ENCODE data around the gene LMNA.
"Not testable (repeated sequence)": the region's sequence is repeated elsewhere in the genome, so short reads cannot be mapped to it uniquely, and the experiment has no call there.

LMNA gene

DNA sequence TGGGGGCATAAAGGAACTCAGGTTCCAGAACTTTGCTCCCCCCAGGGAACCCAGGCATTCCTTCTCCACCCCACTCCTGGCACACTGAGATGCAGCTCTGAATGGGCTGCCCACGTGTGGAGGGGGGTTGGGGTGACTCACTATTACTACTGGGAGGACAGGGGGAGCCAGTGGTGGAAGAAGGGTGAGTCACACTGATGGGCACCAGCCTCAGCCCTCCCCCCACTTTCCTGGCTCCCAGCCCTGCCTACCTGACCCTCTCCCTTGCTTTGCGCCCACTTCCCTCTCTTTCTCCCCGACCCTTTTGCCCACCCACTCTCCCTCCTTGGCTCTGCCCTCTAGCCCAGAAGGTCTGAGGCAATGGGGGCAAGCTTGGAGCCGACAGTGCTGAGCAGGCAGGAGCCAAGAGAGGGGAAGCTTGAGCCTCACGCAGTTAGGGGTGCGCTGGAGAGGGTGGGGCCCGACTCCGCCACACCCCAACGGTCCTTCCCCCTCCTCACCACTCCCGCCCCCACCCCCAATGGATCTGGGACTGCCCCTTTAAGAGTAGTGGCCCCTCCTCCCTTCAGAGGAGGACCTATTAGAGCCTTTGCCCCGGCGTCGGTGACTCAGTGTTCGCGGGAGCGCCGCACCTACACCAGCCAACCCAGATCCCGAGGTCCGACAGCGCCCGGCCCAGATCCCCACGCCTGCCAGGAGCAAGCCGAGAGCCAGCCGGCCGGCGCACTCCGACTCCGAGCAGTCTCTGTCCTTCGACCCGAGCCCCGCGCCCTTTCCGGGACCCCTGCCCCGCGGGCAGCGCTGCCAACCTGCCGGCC lies at the start of gene LMNA:
Gene LMNA (plus strand): TSS at position 611 of the 818 bp plus-strand sequence. CDS start 208 bp downstream, outside the sequence.
- DNase-seq, result peak; percentile 98

DNA sequence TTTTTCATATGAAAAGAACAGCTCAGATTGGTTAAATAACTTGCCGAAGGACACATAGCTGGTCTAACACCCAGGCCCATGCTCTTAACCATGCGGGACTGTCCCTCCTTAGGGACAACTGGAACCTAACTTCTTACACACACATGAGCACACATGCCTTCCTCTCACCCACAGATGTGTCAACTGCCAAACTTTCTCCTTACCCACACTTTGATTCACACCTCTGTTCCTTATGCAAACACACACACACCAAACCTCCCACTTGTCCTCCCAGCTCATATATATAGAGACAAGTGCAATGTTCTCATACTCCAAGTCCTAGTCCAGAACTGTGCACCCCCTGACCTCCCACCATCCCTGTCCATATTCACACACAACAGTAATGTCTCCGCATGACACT lies 49.3 kb upstream of the LMNA start:
- DNase-seq, result no peak

DNA sequence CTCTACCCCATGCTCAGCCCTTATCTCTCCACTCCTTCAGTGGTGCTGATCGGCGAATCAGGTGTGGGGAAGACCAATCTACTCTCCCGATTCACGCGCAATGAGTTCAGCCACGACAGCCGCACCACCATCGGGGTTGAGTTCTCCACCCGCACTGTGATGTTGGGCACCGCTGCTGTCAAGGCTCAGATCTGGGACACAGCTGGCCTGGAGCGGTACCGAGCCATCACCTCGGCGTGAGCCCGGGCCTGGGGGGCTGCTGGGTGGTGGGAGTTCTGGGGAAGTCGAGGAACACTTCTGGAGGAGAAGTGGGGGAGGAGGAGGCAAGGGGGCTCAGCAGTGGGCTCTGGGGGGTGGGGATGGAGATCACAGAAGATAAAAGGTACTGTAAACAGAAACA lies 48.6 kb upstream of the LMNA start:
- no peak for DNase-seq

DNA sequence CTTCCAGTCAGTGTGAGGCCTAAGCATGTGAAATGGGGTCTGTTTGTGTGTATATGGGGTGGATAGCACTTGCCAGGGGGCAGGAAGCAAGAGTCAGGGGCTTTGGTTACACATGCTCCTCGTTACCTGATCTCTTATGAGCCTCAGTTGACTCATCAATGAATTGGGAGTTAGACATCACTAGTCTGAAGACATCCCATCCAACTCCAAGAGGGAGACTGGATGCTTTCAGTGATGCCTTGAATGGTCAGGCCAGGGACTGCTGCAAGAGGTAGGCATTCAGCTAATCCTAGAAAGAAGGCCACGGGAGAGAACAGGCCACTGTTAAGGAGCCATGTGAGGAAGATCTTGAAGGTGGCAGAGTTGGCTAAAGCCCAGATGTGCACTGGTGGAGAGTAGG lies 47.2 kb upstream of the LMNA start:
- no peak for DNase-seq

DNA sequence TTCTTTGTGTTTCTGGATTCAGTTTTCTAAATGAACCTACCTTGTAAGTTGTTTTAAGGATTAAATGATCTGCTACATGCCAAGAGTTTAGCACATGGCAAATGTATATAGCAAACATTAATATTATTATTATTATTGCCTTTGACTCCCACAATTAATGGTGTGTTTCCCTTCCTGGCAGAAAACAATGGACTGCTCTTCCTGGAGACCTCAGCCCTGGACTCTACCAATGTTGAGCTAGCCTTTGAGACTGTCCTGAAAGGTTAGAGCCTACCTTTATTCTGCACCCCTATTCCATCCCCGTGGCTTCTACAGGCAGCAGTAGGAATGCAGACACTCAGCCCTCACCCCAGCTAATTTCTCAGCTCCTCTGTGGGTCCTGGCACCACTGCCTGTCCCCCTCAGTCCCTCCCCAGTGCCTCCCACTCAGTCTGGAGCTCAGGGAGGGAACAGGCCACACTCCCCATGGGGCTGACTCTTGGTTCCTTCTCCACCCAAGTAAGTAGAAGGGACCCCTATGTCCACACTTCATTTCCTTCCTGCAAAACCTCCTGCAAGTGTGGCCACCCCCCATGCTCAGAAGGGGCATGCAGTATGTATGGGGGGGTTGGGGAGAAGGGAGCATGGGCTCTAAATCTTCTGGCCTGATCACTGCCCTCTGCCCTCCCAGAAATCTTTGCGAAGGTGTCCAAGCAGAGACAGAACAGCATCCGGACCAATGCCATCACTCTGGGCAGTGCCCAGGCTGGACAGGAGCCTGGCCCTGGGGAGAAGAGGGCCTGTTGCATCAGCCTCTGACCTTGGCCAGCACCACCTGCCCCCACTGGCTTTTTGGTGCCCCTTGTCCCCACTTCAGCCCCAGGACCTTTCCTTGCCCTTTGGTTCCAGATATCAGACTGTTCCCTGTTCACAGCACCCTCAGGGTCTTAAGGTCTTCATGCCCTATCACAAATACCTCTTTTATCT lies 44.7 kb upstream of the LMNA start:
- DNase-seq, result no peak

DNA sequence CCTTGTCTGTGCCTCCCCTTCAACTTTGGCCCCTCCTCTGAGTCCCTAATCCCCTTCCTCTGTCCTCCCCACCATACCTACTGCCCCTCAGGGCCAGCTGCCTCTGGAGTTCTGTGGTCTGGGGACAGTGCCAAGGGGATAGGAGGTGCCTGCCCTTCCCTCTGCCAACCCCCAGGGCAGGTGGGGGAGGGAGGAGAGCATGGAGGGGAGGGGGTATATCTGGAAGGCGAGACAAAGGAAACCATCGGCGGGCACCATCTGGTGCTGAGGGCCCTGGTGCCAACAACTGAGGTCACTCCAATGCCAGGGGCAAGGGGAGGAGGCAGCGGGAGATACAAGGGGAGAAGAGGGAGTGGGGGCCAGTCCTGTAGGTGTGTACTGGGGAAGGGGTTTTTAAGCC lies 44.0 kb upstream of the LMNA start:
- DNase-seq, result no peak

DNA sequence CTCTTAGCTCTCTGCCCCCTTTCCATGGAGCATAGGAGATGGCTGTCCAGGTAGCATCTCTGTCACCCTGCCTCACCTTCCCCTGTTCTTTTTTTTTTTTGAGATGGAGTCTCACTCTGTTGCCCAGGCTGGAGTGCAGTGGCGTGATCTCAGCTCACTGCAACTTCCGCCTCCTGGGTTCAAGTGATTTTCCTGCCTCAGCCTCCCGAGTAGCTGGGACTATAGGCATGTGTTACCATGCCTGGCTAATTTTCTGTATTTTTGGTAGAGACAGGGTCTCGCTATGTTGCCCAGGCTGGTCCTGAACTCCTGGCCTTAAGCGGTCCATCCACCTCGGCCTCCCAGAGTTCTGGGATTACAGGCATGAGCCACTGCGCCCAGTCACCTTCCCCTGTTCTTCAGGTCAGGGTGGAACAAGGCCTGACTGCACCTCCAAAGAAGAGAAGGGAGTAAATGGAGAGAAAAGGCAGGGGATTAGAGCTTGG lies 43.1 kb upstream of the LMNA start:
- DNase-seq, result not testable (repeated sequence)

DNA sequence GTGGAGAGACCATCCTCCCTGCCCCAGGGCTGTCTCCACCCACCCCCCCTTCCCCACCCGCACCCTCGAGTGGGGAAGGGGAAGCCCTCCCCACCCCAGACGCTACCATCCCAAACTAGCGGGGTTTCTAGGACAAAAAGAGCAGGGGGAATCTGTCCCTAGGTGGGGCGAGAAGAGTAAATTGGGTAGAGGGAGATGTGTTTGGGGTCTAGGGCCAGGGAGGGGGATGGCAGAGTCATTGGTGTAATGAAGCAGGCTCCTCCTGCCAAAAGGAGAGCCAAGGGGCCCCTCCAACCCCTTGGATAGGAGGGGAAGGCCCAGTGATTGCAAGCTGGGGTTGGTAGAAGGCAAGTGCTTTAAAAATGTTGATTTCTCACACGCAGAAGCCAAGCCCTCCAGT lies 42.3 kb upstream of the LMNA start:
- no peak for DNase-seq

DNA sequence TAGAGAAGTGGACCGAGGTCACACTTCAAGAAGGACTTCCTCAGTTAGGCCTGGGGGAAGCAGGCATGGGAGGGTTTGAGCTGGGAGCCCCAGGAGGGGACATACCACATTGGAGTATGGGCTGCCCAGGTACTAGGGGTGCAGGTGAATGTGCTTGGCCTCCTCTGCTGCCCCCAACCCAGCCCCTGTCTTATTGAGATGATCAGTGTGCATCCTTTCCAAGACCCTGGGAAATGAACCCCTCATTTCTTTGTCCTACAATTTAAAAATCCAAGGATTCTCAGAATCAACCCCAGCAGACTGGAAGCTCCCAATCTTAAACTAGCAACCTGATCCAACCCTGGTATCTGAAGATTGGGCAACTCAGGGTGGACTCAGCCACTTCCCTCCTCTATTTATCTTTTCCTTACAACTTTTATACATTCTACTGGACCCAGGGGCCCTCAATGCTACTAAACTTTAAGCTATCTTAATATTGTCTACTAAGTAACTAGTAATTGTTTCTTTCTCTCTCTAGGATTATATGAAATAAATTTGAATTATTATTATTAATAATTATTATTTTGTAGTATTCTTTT lies 41.3 kb upstream of the LMNA start:
- no peak for DNase-seq

DNA sequence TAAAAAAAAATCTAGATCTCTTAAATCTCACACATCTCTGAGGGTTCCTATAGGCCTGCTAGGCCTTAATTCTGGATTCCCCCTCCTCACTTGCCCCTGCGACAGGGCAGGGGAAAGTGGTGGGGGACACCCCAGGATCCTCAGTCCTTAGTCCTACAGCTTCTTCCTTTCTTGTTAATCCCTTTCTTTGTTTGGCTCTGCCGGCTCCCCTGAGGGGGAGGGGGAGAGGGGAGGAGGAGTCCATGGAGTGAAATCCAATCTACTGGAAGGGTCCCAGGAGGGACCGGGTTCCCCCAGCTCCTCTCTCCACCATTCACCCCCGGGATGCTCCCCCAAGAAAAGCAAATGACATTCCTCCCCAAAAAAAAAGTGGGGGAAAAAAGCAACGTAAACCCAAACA lies 40.8 kb upstream of the LMNA start:
- no peak for DNase-seq

DNA sequence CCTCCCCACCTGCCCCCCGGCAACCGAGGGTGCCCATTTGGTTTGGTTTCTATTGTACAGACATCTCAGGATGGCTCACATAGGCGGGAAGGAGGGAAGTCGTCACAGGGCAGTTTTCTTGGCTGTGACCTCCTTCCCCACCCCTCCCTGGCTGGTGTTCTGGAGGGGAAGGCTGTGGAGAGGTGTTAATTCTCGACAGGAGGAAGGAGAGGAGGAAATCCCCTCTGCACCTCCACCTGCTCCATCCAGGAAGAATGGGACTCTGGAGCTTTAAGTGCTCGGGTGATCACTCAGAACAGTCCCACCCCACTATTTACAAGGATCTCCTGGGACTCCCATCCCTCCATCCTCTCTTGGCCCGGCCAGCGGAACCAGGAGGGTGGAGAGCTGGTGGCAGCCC lies 39.9 kb upstream of the LMNA start:
- DNase-seq, result no peak

DNA sequence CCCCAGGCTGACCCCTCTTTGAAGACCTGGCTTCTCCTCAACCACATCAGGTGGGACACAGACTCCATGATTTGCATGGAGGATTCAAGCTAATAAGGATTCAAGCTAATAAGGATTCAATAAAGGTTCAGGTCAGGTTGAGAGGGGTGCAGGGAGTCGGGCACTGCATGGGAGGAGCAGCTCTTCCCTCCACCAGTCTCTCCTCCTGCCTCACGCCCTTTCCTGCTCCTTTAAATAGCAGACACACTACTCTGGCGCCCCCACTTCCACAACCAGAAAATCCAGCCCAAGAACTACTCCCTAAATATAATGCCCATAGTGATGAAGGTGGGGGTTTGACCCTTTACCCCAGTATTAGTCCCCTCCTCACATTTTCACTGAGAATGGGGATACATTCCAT lies 39.3 kb upstream of the LMNA start:
- no peak for DNase-seq

DNA sequence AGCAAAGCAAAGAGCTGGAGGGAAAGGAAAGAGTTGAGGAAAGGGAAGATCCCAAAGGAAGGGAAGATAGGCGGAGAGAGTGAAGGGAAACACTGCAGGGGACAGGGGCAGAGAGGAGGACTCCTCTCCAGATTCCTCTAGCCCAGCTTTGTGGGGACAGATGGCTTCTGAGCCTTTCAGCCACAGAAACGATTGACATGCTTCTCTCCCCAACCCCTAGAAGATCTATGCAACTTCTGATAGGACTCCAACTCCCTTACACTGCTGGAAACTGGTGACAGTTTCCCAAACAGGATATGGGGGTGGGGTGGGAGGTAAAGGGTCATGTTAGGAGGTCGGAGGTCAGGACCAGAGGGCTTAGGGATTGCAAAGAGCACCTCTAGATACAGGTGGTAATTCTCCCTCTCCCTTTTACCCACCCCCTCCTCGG lies 38.7 kb upstream of the LMNA start:
- no peak for DNase-seq

DNA sequence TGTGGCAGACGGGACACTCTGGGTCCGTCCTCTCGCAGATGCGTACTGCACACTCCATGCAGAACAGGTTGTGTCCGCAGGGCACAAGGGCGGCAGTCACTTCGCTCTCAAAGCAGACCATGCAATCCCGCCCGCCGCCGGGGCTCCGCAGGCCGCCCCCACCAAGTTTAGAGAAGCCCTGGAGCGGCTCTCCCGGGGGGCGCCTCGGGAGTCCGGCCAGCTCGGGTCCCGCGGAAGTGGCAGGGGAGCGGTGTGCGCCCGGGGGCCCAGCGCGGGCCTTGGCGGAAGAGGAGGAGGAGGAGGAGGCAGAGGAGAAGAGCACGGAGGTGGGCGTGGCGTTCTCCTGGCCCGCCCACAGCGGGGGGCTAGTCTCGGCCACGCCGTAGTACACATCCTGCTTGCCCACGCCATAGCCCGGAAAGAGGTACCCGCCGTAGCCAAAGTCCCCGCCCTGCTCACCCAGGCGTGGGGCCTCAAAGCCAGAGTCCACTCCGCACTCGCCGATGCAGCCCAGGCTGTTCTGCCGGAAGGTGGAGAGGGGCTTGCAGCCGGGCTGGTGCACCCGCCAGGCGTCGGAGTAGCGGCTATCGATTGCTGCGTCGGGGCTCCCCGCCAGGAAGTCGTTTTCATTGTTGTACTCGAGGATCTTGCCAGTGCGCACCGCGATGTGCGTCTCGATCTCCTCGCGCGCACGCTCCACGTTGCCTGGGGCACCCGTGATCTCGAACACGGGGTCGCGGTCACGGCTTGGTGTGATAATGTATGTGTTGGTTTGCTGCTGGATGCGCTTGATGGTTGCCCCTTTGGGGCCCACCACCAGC lies 37.7 kb upstream of the LMNA start:
- DNase-seq, result no peak

DNA sequence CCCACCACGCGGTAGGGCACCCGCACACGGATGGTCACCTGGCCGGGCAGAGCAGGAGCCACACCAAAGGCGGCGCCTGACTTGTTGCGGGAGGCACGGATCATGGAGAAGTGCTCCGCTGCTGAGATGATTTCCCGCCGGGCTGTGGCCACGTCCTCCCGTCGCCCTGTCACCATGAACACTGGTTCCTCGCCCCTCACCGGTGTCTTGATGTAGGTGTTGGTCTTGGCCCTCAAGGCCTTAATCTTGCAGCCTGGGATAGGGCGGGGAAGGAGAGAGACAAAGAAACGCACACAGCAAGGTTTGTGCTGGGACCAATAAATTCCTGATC lies 37.1 kb upstream of the LMNA start:
- DNase-seq, result no peak

DNA sequence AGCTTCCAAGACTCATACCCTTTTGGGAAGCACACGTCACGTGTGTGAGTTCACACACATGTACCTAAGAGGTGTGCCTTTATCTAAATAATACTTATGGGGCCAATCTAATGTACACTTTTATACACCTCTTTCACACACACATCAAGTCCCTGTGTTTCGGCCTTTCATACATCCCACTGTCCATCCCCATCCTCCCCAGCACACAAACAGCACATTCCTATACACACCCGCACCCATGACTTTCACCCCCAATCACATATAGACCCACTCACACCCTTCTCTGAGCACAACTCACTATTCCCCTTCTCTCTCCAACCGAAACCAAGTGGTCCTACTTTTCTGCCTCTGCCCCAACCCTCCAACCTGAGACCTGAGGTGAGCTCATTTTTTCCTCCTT lies 35.8 kb upstream of the LMNA start:
- DNase-seq, result no peak

DNA sequence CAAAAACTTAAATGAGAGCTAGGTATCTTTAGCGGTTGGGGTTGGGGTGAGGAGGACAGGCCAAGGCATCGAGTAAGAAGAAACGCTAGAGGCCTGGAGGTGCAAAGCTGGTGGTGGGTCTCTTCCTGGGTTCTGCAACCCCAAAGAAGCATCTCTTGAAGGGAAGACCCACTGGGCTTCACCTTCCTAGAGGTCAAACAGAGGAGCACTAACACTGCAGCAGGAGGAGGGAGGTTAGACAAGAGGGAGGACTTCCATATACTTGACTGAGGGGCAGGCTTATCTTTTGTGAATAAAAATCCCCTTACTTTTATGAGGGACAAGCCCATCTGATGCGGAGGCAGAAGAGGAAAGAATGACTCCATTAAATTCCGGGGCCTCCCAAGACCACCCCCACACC lies 34.7 kb upstream of the LMNA start:
- no peak for DNase-seq

DNA sequence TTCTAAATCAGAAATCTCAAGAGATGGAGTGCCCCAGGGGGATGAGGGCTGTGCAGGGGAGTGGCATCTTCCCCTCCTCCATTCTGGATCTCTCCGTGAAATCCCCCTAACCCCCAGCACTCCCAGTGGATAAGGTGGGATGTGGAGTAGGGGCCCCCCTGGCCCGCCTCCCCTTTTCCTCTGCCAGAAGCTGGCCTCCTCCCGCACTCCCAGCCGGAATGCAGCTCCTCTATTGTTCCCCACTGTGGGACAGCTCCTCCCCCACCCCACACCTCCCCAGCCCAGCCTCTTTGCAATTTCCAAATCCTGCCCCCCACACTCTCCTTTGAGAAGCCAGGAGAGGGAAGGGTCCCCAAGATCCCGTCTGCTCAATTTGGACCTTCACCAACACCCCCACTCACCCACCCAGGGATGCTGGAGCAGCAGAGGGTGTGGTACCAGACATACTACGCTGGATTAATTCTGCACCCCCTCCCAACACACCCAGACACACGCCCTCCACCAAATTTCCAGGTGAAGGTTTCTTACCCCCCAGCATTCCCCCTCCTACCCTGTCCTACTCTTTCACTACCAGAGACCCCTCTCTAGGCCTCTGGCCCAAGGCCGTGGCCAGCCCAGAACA lies 34.2 kb upstream of the LMNA start:
- no peak for DNase-seq

DNA sequence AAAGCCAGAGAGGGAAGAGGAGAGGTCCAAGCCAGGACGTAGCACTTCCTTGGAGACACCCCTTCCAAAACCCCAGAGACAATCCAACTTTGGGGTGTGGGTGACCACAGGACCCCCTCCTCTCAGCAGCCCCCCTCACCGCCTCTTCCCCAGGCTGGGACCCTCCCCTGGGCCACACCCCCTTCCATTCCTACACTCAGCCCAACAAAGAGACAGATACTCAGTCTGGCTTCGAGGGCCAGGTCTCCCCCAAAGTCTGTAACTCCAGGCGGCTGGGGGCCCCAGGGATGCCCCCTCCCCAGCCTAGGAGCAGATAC lies 33.7 kb upstream of the LMNA start:
- no peak for DNase-seq

DNA sequence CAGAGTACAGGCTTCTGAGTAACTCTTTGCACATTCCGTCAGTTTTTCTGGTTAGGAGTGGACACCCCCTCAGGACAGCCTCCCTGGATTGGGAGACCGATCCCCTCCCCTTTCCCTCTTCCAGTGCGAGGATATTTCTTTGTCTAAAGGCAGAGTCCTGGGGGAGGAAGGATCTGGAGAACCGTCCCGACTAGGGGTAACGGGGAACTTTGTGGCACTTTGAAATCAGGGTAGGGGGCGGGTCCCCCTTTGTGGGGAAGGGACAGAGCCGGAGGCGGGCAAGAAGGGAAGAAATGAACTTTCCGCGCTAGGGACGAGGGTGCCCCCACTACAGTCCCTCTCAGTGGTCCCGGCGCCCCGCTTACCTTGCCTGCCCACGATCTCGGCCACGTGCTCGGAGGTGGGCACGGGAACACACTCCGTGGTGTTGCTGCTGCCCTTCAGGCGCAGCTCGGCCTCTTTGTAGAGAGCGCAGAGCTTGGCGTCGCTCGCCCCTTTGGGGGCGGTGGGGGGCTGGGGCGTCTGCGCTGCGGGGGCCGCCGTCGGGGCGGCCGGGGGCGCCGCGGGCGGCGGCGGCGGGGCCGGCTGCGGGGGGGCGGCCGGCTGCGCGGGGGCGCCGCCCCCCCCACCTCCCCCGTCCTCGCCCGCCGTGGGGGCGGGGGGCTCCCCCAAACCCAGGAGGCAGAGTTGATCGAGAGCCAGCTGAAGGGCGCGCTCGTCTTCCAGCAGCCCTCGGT lies 33.2 kb upstream of the LMNA start:
- no peak for DNase-seq

DNA sequence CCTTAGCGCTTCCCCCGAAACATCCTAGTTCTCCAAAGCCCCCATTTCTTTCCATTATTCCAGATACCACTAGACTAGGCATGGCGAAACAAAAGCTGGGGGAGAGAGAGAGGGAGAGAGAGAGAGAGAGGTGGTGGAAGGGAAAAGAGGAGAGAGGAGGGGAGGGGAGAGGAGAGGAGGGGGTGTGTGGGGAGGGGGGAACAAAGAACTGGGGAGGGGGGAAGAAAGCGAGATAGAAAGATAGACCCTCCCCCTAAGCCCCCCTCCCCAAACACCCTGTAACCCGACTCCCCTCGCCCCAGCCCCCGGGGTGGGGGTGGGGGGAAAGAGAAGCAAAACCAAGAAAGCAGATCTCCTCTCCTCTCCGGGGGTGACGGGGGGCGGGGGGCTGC lies 32.6 kb upstream of the LMNA start:
- no peak for DNase-seq
